ENCODE measurements around the gene ZMIZ1. TPM values are rescaled to one million over a fixed set of nuclear protein-coding genes. Genes with fewer than 3 reads are reported as not detected.

Gene ZMIZ1
- total RNA-seq, 1 donor from 2014 or later: 67.6 TPM

DNA sequence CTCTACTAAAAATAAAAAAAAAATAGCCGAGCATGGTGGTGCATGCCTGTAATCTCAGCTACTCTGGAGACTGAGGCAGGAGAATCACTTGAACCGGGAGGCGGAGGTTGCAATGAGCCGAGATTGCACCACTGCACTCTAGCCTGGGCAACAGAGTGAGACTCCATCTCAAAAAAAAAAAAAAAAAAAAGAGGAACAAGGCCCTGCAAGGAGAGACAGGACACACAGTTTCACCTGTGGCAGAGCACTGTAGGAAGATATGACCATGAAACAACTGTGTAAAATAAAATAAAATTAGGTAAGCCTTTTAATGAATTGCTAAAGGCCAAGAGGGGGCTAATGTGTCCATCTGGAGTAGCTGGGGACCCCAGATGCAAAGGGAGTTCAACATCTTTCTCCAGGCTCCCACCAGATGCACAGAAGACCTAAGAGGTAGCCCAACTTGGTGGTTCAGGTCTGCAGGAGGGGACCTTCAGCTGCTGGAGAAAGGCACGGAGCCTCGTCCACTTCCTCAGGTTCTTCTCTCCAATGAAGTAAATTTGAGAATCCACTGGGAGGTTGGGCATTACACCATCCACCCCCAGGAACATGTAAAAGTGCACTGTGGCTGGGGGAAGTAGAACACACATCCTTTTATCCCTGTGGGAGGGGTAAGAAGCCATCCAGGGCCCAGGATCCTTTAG is 291.2 kb downstream of the ZMIZ1 start:
- H3K4me1 Mint-ChIP-seq (ENCODE audit: low read depth): peaks cover 23% of the 10 kb centered on the region
- H3K36me3 Mint-ChIP-seq (ENCODE audit: low read depth): peaks cover 22% of the 10 kb centered on the region
- H3K27me3 Mint-ChIP-seq (ENCODE audit: insufficient read depth): peaks cover 21% of the 10 kb centered on the region
- H3K27ac Mint-ChIP-seq: no peak overlapping the region
- intact Hi-C loops (cut with micrococcal nuclease): no loop called here
- DNase-seq (ENCODE audit: low spot score): no peak
- H3K4me3 Mint-ChIP-seq: no peak overlapping the region
- H3K9me3 Mint-ChIP-seq: no peaks in the 10 kb centered on the region

DNA sequence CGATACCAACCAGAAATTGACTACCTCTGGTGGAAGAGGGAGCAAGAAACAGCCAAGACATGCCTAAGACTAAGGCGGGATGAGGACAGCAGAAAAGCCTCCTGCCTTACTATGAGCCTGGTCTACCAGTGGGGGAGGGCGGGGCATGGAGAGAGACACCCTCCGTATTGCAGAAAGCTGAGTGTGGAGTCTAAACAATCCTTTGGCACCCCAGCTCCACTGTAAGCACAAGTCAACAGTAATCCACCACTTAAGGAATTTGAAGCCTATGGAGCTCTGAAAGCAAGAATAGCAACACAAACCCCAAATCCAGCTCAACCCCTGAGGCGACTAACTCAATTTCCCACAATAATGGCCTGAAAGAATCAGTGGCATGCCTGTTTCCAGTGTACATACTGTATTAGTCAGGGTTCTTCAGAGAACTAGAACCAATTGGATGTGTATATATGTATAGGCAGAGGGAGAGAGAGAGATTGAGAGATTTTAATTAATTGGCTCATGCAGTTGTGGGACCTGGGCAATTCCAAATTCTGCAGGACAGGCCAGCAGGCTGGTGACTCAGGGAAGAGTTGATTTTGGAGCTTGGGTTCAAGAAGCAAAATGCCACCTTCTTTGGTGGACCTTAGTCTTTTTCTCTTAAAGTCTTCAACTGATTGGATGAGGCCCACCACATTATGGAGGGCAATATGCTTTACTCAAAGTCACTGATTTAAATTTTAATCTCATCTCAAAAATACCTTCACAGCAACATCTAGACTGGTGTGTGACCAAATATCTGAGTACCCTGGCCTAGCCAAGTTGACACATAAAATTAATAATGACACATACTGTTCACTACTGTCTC is 292.0 kb downstream of the ZMIZ1 start:
- DNase-seq (ENCODE audit: low spot score): no peak
- H3K4me3 Mint-ChIP-seq: no peak overlapping the region
- H3K9me3 Mint-ChIP-seq: no peaks in the 10 kb centered on the region
- H3K27me3 Mint-ChIP-seq (ENCODE audit: insufficient read depth): peaks cover 26% of the 10 kb centered on the region
- peaks cover 16% of the 10 kb centered on the region for H3K4me1 Mint-ChIP-seq (ENCODE audit: low read depth)
- peaks cover 14% of the 10 kb centered on the region for H3K36me3 Mint-ChIP-seq (ENCODE audit: low read depth)
- intact Hi-C loops (cut with micrococcal nuclease): no loop called here
- no peak overlapping the region for H3K27ac Mint-ChIP-seq

GRCh38 chr10:79361726-79362397 is 293.1 kb downstream of the ZMIZ1 start:
- intact Hi-C loops (cut with micrococcal nuclease): no loop called here
- Mint-ChIP-seq H3K36me3 (ENCODE audit: low read depth) (peaks cover 6% of the 10 kb centered on the region), H3K4me1 (ENCODE audit: low read depth) (peaks cover 9% of the 10 kb centered on the region), H3K4me3 (no peak overlapping the region), H3K27ac (peak overlapping the region; percentile 7), H3K27me3 (ENCODE audit: insufficient read depth) (peaks cover 34% of the 10 kb centered on the region), H3K9me3 (no peaks in the 10 kb centered on the region)
- no peak for DNase-seq (ENCODE audit: low spot score)
